GM23338 (cell line): ENCODE results near the gene DNAL4. TPM values are rescaled to one million over a fixed set of nuclear protein-coding genes. Genes with fewer than 3 reads are reported as not detected.

Experiments used
- ATAC-seq: fragments of 200-7000 bp; cut with Tn5 transposase; 3 replicates; pipeline ENCODE4 v1.9.1; 2020
- DNase-seq: peaks from one replicate; pipeline ENCODE4 v3.0.0-alpha.2; 2015; ENCODE audit warnings: low spot score
- H2AFZ ChIP-seq: fragments of 200-600 bp; sonication (generic); 2 replicates; pipeline ENCODE4 v1.8.0; 2016; ENCODE audit warnings: antibody characterized with exemption, mild to moderate bottlenecking, moderate library complexity
- H3F3A ChIP-seq: fragments of 200-600 bp; sonication (generic); replicated peaks from 2 replicates; pipeline ENCODE4 v1.8.0; 2017; ENCODE audit warnings: antibody characterized with exemption, mixed run types, low read depth
- H3K27ac ChIP-seq: fragments of 200-600 bp; sonication (generic); 2 replicates; pipeline ENCODE4 v1.6.1; 2016; ENCODE audit warnings: low read depth
- H3K27me3 ChIP-seq: fragments of 200-600 bp; sonication (generic); 2 replicates; pipeline ENCODE4 v1.8.0; 2016; ENCODE audit warnings: mild to moderate bottlenecking, mixed run types, moderate library complexity; ENCODE audit not compliant: insufficient read depth
- H3K36me3 ChIP-seq: fragments of 200-600 bp; sonication (generic); 2 replicates; pipeline ENCODE4 v1.8.0; 2016; ENCODE audit warnings: mild to moderate bottlenecking; ENCODE audit not compliant: insufficient read depth
- H3K4me1 ChIP-seq: fragments of 200-600 bp; sonication (generic); 2 replicates; pipeline ENCODE4 v1.8.0; 2016; ENCODE audit warnings: mild to moderate bottlenecking, moderate library complexity; ENCODE audit not compliant: insufficient read depth
- H3K4me2 ChIP-seq: fragments of 200-600 bp; sonication (generic); 2 replicates; pipeline ENCODE4 v1.7.1; 2017; ENCODE audit warnings: mixed run types
- H3K4me3 ChIP-seq: fragments of 200-600 bp; sonication (generic); 2 replicates; pipeline ENCODE4 v1.6.1; 2016; ENCODE audit warnings: mixed run types
- H3K79me2 ChIP-seq: fragments of 200-600 bp; sonication (generic); replicated peaks from 2 replicates; pipeline ENCODE4 v1.8.0; 2017; ENCODE audit warnings: mild to moderate bottlenecking; ENCODE audit not compliant: insufficient read depth
- H3K9me2 ChIP-seq: fragments of 200-600 bp; sonication (generic); 2 replicates; pipeline ENCODE4 v1.8.0; 2017; ENCODE audit not compliant: insufficient read depth
- H4K20me1 ChIP-seq: fragments of 200-600 bp; sonication (generic); replicated peaks from 2 replicates; pipeline ENCODE4 v1.8.0; 2017; ENCODE audit warnings: mild to moderate bottlenecking; ENCODE audit not compliant: insufficient read depth
- H3K27ac Mint-ChIP-seq: 2 replicates; pipeline ENCODE4 v1.8.0; 2020; ENCODE audit warnings: inconsistent platforms, mild to moderate bottlenecking, moderate library complexity, mixed read lengths
- H3K27me3 Mint-ChIP-seq: 3 replicates; pipeline ENCODE4 v1.8.0; 2022; ENCODE audit warnings: low read depth, mild to moderate bottlenecking, moderate library complexity, mixed read lengths, inconsistent platforms; ENCODE audit not compliant: insufficient read depth, poor library complexity
- H3K36me3 Mint-ChIP-seq: 3 replicates; pipeline ENCODE4 v1.8.0; 2021; ENCODE audit warnings: low read depth, mild to moderate bottlenecking, inconsistent platforms, moderate library complexity, mixed read lengths
- H3K4me1 Mint-ChIP-seq: 3 replicates; pipeline ENCODE4 v1.8.0; 2020; ENCODE audit warnings: mild to moderate bottlenecking, inconsistent platforms, mixed read lengths
- H3K4me3 Mint-ChIP-seq: 3 replicates; pipeline ENCODE4 v1.8.0; 2021; ENCODE audit warnings: moderate library complexity, mild to moderate bottlenecking, inconsistent platforms, mixed read lengths
- H3K9me3 Mint-ChIP-seq: 3 replicates; pipeline ENCODE4 v1.8.0; 2020; ENCODE audit warnings: moderate library complexity, mild to moderate bottlenecking, inconsistent platforms, mixed read lengths
- CREB1 ChIP-seq: fragments of 250-450 bp; sonication (Bioruptor Pico); IDR thresholded peaks from 2 replicates; pipeline ENCODE4 v1.5.0; 2020; ENCODE audit warnings: low read depth, mild to moderate bottlenecking, moderate library complexity
- EZH2 ChIP-seq: fragments of 200-600 bp; sonication (generic); IDR thresholded peaks from one replicate; pipeline ENCODE4 v1.8.0; 2017; ENCODE audit warnings: antibody characterized with exemption, mild to moderate bottlenecking, low read depth; ENCODE audit not compliant: unreplicated experiment
- EZH2phosphoT487 ChIP-seq: fragments of 200-600 bp; sonication (generic); IDR thresholded peaks from one replicate; pipeline ENCODE4 v1.8.1; 2018; ENCODE audit warnings: antibody characterized with exemption; ENCODE audit not compliant: unreplicated experiment
- JUNB ChIP-seq: IDR thresholded peaks from one replicate; pipeline ENCODE4 v1.6.1; 2016; ENCODE audit warnings: antibody characterized with exemption; ENCODE audit not compliant: unreplicated experiment
- NANOG ChIP-seq: IDR thresholded peaks from 2 replicates; pipeline ENCODE4 v1.6.1; 2016; ENCODE audit warnings: antibody characterized with exemption, borderline replicate concordance
- STAT1 ChIP-seq: IDR thresholded peaks from one replicate; pipeline ENCODE4 v1.6.1; 2016; ENCODE audit warnings: antibody characterized with exemption; ENCODE audit not compliant: unreplicated experiment
- ZNF114 ChIP-seq: fragments of 250-450 bp; sonication (Bioruptor Pico); IDR thresholded peaks from 2 replicates; pipeline ENCODE4 v1.5.0; 2020; ENCODE audit warnings: mild to moderate bottlenecking, moderate library complexity
- ZNF331 ChIP-seq: fragments of 250-450 bp; sonication (Bioruptor Pico); IDR thresholded peaks from 2 replicates; pipeline ENCODE4 v1.5.0; 2020; ENCODE audit warnings: low read depth, mild to moderate bottlenecking, moderate library complexity
- polyA plus RNA-seq: library from polyadenylated mRNA; unstranded; fragments of >200 nt; fragmentation: Nextera tagmentation; extraction: Ambion mirVana; gene quantifications from 2 replicates; pipeline ENCODE4 v1.2.1, GENCODE V29; 2016
- total RNA-seq: library from RNA; depleted of rRNA; stranded (reverse); fragments of >200 nt; shearing (Covaris generic); gene quantifications from 2 replicates; pipeline ENCODE4 v1.2.3, GENCODE V29; 2014
- TF ChIP-seq, protein P1 (sequence below), 2 experiments: fragments of 200-600 bp in 1 of 2; sonication (generic) in 1 of 2; conservative IDR thresholded peaks; 2 replicates each; pipeline versions ENCODE4 v1.5.1 to v1.6.1; 2016 to 2017; ENCODE audit warnings: antibody characterized with exemption in 2 of 2, low read depth in 2 of 2, mild to moderate bottlenecking in 2 of 2, moderate library complexity in 1 of 2
- TF ChIP-seq, protein P2 (sequence below): IDR thresholded peaks from one replicate; pipeline ENCODE4 v1.6.1; 2018; ENCODE audit warnings: antibody characterized with exemption; ENCODE audit not compliant: unreplicated experiment
- TF ChIP-seq, protein P3 (sequence below): fragments of 250-450 bp; sonication (Bioruptor Pico); IDR thresholded peaks from 2 replicates; pipeline ENCODE4 v1.5.0; 2020; ENCODE audit warnings: mild to moderate bottlenecking, moderate library complexity

Gene DNAL4
- total and polyA plus RNA-seq, 2 experiments from 2014 or later: 9.3 to 10.0 TPM

DNA sequence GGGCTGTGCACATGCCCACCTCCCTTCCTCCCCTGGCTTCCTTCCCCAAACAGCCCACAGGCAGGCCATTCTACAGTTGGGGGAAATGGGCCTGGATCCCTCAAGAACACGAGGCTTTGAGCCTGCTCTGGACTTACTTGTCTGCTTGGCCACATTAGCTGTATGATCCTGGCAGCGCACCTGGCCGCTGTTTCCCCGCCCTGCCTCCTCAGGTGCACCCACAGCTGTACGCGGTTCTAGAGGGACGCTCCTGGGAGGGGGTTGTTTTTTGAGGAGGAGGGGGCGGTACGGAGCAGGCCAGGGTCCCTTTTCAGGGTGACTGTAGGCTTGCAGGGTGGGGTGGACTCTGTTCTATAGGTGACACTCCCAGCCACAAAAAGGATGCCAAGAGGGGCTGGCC is 26.6 kb downstream of the DNAL4 start:
- H3K4me1 ChIP-seq: no peaks in the 10 kb centered on the region
- H3K27ac Mint-ChIP-seq: no peak overlapping the region
- H3K27me3 ChIP-seq: no peaks in the 10 kb centered on the region
- H3K4me3 Mint-ChIP-seq: no peak overlapping the region
- H3K27ac ChIP-seq: no peak overlapping the region
- no peaks in the 10 kb centered on the region for H3K9me2 ChIP-seq
- H3K36me3 Mint-ChIP-seq: no peaks in the 10 kb centered on the region
- no peaks in the 10 kb centered on the region for H4K20me1 ChIP-seq
- DNase-seq: no peak
- H3K4me2 ChIP-seq: no peak overlapping the region
- H3K4me3 ChIP-seq: no peak overlapping the region
- H3F3A ChIP-seq: no peaks in the 10 kb centered on the region
- peaks cover 16% of the 10 kb centered on the region for H3K27me3 Mint-ChIP-seq
- H3K79me2 ChIP-seq: no peaks in the 10 kb centered on the region
- H3K36me3 ChIP-seq: no peaks in the 10 kb centered on the region
- no peak for TF ChIP-seq NANOG
- TF ChIP-seq, protein P1, sequence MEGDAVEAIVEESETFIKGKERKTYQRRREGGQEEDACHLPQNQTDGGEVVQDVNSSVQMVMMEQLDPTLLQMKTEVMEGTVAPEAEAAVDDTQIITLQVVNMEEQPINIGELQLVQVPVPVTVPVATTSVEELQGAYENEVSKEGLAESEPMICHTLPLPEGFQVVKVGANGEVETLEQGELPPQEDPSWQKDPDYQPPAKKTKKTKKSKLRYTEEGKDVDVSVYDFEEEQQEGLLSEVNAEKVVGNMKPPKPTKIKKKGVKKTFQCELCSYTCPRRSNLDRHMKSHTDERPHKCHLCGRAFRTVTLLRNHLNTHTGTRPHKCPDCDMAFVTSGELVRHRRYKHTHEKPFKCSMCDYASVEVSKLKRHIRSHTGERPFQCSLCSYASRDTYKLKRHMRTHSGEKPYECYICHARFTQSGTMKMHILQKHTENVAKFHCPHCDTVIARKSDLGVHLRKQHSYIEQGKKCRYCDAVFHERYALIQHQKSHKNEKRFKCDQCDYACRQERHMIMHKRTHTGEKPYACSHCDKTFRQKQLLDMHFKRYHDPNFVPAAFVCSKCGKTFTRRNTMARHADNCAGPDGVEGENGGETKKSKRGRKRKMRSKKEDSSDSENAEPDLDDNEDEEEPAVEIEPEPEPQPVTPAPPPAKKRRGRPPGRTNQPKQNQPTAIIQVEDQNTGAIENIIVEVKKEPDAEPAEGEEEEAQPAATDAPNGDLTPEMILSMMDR (conservative IDR thresholded peaks at IDR 0.05; ENCODE audit: low read depth in 2 of 2): no peak
- TF ChIP-seq EZH2: no peak
- TF ChIP-seq ZNF331: no peak
- TF ChIP-seq, protein P2, sequence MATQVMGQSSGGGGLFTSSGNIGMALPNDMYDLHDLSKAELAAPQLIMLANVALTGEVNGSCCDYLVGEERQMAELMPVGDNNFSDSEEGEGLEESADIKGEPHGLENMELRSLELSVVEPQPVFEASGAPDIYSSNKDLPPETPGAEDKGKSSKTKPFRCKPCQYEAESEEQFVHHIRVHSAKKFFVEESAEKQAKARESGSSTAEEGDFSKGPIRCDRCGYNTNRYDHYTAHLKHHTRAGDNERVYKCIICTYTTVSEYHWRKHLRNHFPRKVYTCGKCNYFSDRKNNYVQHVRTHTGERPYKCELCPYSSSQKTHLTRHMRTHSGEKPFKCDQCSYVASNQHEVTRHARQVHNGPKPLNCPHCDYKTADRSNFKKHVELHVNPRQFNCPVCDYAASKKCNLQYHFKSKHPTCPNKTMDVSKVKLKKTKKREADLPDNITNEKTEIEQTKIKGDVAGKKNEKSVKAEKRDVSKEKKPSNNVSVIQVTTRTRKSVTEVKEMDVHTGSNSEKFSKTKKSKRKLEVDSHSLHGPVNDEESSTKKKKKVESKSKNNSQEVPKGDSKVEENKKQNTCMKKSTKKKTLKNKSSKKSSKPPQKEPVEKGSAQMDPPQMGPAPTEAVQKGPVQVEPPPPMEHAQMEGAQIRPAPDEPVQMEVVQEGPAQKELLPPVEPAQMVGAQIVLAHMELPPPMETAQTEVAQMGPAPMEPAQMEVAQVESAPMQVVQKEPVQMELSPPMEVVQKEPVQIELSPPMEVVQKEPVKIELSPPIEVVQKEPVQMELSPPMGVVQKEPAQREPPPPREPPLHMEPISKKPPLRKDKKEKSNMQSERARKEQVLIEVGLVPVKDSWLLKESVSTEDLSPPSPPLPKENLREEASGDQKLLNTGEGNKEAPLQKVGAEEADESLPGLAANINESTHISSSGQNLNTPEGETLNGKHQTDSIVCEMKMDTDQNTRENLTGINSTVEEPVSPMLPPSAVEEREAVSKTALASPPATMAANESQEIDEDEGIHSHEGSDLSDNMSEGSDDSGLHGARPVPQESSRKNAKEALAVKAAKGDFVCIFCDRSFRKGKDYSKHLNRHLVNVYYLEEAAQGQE: no peak
- TF ChIP-seq ZNF114 (CRISPR knock-in tag): no peak
- no peak for TF ChIP-seq EZH2phosphoT487
- TF ChIP-seq JUNB: no peak
- TF ChIP-seq, protein P3, sequence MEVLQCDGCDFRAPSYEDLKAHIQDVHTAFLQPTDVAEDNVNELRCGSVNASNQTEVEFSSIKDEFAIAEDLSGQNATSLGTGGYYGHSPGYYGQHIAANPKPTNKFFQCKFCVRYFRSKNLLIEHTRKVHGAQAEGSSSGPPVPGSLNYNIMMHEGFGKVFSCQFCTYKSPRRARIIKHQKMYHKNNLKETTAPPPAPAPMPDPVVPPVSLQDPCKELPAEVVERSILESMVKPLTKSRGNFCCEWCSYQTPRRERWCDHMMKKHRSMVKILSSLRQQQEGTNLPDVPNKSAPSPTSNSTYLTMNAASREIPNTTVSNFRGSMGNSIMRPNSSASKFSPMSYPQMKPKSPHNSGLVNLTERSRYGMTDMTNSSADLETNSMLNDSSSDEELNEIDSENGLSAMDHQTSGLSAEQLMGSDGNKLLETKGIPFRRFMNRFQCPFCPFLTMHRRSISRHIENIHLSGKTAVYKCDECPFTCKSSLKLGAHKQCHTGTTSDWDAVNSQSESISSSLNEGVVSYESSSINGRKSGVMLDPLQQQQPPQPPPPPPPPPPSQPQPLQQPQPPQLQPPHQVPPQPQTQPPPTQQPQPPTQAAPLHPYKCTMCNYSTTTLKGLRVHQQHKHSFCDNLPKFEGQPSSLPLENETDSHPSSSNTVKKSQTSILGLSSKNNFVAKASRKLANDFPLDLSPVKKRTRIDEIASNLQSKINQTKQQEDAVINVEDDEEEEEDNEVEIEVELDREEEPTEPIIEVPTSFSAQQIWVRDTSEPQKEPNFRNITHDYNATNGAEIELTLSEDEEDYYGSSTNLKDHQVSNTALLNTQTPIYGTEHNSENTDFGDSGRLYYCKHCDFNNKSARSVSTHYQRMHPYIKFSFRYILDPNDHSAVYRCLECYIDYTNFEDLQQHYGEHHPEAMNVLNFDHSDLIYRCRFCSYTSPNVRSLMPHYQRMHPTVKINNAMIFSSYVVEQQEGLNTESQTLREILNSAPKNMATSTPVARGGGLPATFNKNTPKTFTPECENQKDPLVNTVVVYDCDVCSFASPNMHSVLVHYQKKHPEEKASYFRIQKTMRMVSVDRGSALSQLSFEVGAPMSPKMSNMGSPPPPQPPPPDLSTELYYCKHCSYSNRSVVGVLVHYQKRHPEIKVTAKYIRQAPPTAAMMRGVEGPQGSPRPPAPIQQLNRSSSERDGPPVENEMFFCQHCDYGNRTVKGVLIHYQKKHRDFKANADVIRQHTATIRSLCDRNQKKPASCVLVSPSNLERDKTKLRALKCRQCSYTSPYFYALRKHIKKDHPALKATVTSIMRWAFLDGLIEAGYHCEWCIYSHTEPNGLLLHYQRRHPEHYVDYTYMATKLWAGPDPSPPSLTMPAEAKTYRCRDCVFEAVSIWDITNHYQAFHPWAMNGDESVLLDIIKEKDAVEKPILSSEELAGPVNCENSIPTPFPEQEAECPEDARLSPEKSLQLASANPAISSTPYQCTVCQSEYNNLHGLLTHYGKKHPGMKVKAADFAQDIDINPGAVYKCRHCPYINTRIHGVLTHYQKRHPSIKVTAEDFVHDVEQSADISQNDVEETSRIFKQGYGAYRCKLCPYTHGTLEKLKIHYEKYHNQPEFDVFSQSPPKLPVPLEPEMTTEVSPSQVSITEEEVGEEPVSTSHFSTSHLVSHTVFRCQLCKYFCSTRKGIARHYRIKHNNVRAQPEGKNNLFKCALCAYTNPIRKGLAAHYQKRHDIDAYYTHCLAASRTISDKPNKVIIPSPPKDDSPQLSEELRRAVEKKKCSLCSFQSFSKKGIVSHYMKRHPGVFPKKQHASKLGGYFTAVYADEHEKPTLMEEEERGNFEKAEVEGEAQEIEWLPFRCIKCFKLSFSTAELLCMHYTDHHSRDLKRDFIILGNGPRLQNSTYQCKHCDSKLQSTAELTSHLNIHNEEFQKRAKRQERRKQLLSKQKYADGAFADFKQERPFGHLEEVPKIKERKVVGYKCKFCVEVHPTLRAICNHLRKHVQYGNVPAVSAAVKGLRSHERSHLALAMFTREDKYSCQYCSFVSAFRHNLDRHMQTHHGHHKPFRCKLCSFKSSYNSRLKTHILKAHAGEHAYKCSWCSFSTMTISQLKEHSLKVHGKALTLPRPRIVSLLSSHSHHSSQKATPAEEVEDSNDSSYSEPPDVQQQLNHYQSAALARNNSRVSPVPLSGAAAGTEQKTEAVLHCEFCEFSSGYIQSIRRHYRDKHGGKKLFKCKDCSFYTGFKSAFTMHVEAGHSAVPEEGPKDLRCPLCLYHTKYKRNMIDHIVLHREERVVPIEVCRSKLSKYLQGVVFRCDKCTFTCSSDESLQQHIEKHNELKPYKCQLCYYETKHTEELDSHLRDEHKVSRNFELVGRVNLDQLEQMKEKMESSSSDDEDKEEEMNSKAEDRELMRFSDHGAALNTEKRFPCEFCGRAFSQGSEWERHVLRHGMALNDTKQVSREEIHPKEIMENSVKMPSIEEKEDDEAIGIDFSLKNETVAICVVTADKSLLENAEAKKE: no peak
- no peak for TF ChIP-seq CREB1
- TF ChIP-seq STAT1: no peak
- no peaks in the 10 kb centered on the region for H3K4me1 Mint-ChIP-seq
- no peaks in the 10 kb centered on the region for H3K9me3 Mint-ChIP-seq
- H2AFZ ChIP-seq: no peak overlapping the region
- ATAC-seq: no peak
